ENCODE measurements around the gene TOP1. TPM values are rescaled to one million over a fixed set of nuclear protein-coding genes. Genes with fewer than 3 reads are reported as not detected.

TOP1 gene
- total RNA-seq, 1 donor from 2014 or later, result 102 TPM

DNA sequence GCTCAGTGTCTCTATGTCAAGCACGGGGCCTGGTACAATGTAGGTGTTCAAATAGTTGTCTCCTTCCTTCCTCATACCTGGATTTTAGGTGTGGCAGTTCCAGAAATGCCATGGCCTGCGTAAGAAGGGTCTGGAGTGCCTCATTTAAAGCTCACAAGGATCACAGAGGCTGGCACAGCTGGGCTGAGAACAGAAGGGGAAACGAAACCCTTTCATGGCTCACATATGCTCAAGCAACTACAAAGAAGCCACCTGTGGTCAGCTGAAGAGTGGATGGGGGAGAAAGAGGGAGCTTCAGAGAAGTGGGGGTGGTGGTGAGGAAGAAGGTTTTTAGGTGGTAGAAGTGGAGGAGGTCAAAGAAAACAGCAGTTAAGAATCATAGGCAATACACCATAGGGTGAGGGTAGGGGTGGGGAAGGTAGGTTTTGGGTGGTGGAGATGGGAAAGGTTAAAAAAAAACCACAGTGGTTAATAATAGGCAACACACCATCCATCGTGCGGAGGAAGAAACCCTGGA is 17.0 kb upstream of the TOP1 start:
- H3K4me1 Mint-ChIP-seq, result peaks cover 11% of the 10 kb centered on the region
- no peaks in the 10 kb centered on the region for H3K27me3 Mint-ChIP-seq (ENCODE audit: low read depth)
- TF ChIP-seq, protein P1, sequence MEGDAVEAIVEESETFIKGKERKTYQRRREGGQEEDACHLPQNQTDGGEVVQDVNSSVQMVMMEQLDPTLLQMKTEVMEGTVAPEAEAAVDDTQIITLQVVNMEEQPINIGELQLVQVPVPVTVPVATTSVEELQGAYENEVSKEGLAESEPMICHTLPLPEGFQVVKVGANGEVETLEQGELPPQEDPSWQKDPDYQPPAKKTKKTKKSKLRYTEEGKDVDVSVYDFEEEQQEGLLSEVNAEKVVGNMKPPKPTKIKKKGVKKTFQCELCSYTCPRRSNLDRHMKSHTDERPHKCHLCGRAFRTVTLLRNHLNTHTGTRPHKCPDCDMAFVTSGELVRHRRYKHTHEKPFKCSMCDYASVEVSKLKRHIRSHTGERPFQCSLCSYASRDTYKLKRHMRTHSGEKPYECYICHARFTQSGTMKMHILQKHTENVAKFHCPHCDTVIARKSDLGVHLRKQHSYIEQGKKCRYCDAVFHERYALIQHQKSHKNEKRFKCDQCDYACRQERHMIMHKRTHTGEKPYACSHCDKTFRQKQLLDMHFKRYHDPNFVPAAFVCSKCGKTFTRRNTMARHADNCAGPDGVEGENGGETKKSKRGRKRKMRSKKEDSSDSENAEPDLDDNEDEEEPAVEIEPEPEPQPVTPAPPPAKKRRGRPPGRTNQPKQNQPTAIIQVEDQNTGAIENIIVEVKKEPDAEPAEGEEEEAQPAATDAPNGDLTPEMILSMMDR (conservative IDR thresholded peaks at IDR 0.05), result no peak
- H3K36me3 Mint-ChIP-seq (ENCODE audit: low read depth), result no peaks in the 10 kb centered on the region
- no peak overlapping the region for H3K27ac Mint-ChIP-seq (ENCODE audit: unreplicated experiment)
- H3K9me3 Mint-ChIP-seq, result peaks cover 9% of the 10 kb centered on the region
- no peak overlapping the region for H3K4me3 Mint-ChIP-seq
- DNase-seq (ENCODE audit: low read depth, low spot score), result no peak

DNA sequence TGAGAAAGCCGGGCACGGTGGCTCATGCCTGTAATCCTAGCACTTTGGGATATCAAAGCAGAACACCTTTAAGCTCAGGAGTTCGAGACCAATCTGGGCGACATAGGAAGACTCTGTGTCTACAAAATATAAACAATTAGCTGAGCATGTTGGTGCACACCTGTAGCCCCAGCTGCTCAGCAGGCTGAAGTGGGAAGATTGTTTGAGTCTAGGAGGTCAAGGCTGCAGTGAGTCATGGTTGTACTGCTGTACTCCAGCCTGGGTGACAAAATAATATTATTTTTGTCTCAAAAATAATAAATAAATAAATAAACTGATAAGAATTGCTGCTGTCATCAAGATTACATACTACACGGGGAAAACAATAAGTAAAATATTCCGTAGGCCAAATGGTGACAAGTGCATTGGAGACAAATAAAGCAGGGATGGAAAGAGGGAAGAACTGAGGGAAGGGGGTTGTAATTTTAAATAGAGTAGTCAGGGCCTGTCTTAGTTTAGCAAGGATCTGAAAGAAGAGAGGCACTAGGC is 14.0 kb upstream of the TOP1 start:
- H3K4me1 Mint-ChIP-seq, result no peaks in the 10 kb centered on the region
- TF ChIP-seq, protein P1 (conservative IDR thresholded peaks at IDR 0.05), result no peak
- no peaks in the 10 kb centered on the region for H3K27me3 Mint-ChIP-seq (ENCODE audit: low read depth)
- no peak overlapping the region for H3K4me3 Mint-ChIP-seq
- H3K9me3 Mint-ChIP-seq, result no peaks in the 10 kb centered on the region
- H3K36me3 Mint-ChIP-seq (ENCODE audit: low read depth), result no peaks in the 10 kb centered on the region
- H3K27ac Mint-ChIP-seq (ENCODE audit: unreplicated experiment), result no peak overlapping the region
- DNase-seq (ENCODE audit: low read depth, low spot score), result no peak

DNA sequence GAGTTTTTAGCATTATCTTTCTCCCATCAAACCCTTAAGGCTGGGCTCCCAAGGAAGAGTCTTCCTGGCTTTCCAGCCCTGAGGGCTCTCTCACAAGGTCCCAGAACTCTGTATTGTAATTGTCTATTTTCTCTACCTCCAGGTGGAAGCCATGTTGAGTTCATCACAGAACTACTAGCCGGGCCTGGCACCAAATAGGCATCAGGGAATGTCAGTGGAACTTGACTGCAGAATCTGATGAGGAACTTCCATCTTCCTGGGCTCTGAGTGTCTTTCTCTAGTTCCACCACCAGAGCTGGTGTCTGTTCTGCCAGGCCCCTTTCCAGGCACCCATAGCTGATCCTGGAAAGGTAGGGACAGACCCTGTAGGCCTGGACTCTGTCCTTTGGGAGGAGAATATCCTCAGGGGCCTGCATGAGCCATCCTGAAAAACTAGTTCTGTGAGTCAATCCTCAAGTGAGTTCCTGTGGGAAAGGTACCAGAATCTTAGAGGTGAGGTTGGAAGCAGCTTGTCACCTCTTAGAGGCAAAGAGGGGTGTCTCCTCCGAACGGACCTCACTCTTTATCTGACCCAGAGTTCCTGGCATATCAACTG is 11.1 kb upstream of the TOP1 start:
- DNase-seq (ENCODE audit: low read depth, low spot score), result no peak
- Mint-ChIP-seq H3K4me1 (no peaks in the 10 kb centered on the region), H3K27ac (ENCODE audit: unreplicated experiment) (no peak overlapping the region), H3K4me3 (no peak overlapping the region), H3K36me3 (ENCODE audit: low read depth) (no peaks in the 10 kb centered on the region), H3K9me3 (no peaks in the 10 kb centered on the region), H3K27me3 (ENCODE audit: low read depth) (peaks cover 7% of the 10 kb centered on the region)
- TF ChIP-seq, protein P1 (conservative IDR thresholded peaks at IDR 0.05), result no peak

DNA sequence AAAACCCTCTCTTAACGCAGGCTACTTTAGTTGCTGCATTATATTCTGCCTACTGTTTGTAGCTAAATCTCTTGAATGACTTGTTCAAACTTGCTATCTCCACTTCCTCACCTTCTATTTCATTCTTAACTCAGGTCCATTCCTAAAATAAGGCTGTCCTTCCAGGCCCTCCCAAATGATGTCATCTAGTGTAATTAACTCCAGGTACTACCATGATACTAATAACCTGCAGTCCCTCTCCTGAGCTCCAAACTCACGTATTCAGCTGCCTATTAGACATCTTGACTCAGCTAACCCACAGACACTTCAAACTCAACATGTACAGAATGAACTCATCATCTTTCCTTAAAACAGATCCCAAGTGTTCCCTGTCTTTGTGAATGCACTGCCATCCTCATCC is 10.5 kb upstream of the TOP1 start:
- DNase-seq (ENCODE audit: low read depth, low spot score), result no peak
- Mint-ChIP-seq H3K4me1 (no peaks in the 10 kb centered on the region), H3K4me3 (no peak overlapping the region), H3K27ac (ENCODE audit: unreplicated experiment) (no peak overlapping the region), H3K9me3 (no peaks in the 10 kb centered on the region), H3K36me3 (ENCODE audit: low read depth) (no peaks in the 10 kb centered on the region), H3K27me3 (ENCODE audit: low read depth) (peaks cover 7% of the 10 kb centered on the region)
- TF ChIP-seq, protein P1 (conservative IDR thresholded peaks at IDR 0.05), result no peak

DNA sequence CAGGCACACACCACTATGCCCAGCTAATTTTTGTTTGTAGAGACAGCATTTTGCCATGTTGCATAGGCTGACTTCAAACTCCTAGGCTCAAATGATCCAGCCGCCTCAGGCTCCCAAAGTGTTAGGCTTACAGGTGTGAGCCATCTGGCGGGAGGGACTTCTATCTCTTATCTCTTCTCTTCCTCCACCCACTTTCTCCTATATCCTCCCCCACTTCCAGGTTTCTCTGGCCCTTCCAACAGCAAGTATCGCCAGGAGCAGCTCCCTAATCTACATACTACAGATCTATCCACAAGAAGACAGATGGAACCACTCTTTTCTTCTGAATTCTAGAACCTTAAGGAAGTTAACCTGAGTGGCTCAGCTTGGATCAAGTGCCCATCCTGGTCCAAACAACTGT is 5.1 kb upstream of the TOP1 start:
- Mint-ChIP-seq H3K27me3 (ENCODE audit: low read depth) (peaks cover 7% of the 10 kb centered on the region), H3K27ac (ENCODE audit: unreplicated experiment) (no peak overlapping the region)

More for the DNA sequence above, 5.1 kb upstream of the TOP1 start:
- TF ChIP-seq, protein P1 (conservative IDR thresholded peaks at IDR 0.05), result no peak
- H3K4me1 Mint-ChIP-seq, result peaks cover 12% of the 10 kb centered on the region
- no peak for DNase-seq (ENCODE audit: low read depth, low spot score)
- H3K4me3 Mint-ChIP-seq, result no peak overlapping the region
- no peaks in the 10 kb centered on the region for H3K9me3 Mint-ChIP-seq
- no peaks in the 10 kb centered on the region for H3K36me3 Mint-ChIP-seq (ENCODE audit: low read depth)

All from neural crest cell (in vitro differentiated cells).